Stimulated activated CD8-positive, alpha-beta memory T cell treated with anti-CD3 and anti-CD28 coated beads, Interleukin-15, amount 100 ng/mL, for 24 hours (primary cell): ENCODE measurements around the gene FILIP1L.
"Not testable (repeated sequence)": the region's sequence is repeated elsewhere in the genome, so short reads cannot be mapped to it uniquely, and the experiment has no call there.

Source experiments
- DNase-seq: peaks from one replicate; pipeline ENCODE4 v3.0.0-alpha.2; 2020; ENCODE audit warnings: low read depth

Gene FILIP1L

DNA sequence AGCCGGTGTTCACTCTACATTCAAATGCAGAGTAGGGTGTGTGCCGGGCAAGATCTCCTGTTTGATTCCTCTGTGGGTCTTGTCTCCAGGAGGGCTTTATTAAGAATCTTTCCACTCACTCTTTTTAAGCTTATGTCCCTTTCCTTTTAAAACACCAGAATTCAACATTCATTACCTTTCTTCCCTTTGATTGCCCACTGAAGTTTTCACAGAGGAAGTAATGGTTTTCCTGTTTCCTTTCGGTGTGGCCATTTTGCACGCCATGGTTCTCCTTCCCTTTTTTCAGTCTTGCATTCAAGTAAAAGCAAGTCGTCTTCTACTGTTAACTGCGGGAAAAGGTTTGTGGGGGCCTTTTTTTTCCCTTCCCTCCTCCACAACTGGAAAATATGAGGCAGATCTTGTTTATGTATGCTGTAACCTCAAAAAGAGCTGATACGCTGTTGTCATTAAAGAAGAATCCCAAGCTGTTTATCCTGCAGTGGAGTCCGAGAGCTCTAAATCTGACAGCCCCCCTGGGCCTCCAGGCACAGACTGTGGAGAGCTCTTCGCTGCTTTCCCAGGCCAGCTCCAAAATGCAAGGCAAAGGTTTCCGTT lies 40.5 kb downstream of the FILIP1L start:
- no peak for DNase-seq

DNA sequence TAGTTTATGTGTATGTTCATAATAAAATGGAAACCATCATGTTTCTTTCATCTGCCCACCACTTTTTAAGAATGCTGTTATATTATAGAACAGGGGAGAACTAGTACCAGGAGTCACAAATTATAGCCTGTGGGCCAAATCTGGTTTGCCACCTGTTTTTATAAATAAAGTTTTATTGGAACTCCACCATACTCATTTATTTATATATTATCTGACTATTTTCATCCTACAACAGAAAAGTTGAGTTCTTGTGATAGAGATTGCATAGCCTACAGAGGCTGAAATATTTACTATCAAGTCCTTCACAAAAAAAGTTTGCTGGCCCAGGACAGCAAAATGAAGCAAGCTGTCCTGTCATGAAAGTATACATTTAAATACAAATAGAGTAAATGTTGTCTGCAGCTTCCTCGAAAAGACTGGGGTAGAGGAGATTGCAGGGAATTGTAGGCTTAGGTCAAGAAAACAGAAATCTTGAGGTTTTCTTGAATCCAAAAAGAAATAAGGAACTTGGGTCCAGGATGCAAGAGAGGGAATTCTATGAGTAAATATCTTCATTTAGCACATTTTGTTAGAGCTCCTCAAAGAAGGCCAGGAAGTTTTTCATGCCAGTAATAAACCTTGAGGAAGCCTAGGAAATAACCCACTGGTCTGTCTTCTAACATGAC lies 41.1 kb downstream of the FILIP1L start:
- DNase-seq: no peak

DNA sequence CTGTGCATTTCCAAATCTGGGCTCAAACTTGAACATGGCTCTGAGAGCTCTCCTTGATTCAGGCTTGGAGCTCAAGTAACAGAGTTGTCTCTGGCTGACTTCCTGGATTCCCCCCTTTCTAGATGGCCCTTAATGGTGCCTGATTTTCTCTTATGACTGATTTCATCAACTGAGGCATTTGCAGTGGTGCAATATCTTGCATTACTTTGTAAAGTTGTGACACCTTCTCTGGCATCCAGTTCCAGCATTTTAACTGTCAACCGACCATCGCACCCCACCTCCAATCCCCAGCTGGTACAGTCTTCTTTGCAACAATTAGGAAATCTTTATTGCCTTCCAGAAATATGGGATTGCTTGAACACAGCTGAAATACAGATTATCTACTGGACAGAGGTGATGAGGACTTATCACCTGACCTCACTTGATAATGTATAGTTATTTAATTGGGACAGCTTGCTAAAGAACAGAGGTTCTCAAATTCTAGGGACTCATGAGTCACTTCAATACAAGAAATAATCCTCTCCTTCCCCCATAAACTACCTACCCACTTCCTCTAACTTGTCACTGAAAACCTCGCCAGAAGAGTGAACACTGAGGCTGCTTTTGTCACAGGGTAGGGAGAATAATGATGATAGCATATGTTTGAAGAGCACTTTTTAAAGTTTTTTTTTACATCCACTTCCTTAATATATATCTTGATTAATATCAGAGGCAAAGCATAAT lies 41.8 kb downstream of the FILIP1L start:
- DNase-seq: no peak

DNA sequence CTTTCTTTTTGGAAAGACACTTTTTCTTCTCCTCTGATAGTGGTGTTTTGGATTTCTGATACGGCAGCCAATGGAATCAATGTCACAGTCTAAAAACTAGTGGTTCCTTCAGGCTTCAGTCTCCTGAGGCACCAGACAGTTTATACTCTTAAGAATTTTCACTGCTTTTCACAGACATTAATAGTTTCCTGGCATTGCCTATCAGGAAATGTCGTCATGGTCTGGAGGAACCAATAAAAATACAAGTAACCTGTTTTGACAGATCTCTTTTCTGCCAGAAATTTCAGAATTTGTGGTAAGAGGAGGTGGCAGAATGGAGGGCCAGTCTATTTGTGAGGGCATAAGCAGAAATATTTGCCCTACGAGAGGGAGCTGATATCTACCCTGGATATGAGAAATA lies 44.8 kb downstream of the FILIP1L start:
- DNase-seq: no peak

DNA sequence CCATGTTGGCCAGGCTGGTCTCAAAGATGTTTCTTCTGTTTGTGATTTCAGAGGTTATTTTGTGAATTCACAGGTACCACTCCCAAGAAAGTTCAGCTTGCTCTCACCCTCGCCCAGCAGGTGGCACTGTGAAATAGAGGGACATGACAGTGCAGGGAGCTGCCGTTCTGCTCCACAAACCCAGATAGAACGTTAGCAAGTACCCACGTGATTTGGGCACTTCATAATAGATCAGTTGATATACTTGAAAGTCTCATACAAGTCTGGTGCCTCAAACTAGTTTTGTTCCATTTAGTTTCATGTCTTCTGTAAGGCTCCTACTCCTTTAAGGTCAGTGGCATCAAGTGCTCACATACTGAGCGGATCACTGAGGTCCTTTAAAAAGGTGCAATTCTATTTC lies 45.5 kb downstream of the FILIP1L start:
- DNase-seq: peak; percentile 49

DNA sequence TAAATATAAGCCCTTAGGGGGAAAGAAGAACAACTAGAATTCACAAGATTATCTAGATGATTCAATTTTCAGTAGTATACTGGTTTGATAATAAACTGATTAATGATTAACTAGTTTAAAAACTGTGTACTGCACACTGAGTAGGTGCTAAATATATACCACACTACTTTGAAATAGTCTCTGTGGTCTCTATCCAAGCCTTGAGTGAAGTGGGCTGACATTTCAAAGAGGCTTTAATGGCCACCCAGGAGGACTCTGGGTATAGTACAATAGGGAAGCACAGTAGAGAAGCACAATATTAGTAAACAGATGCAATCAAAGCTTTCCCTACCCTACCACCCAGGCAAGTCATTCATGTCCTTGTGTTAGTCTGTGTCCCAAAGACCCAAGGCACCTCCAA lies 46.7 kb downstream of the FILIP1L start:
- no peak for DNase-seq

DNA sequence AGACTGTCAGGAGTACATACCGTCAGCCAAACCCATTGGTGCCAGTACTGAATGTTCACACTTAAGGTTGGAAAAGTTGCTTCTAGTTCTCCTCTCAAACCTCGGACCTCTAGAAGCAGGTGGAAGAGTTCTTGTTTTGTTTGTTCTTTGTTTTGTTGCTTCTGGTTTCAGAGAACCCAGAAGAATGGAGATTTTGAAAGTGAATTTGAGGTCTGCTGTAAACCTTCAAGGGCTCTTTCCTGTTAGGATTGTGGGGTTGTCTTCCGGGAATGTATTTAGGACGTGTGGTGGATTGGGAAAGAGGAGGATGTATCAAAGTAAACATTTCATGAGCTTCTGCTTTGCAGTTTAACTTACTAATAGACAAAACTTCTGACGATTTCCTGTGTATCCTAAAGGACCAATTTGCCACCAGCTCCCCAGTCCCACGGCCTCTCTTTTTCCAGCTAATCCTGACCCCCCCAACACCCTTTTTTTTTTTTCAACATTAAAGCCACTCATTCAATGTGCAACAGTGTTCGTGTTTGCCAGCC lies 50.3 kb downstream of the FILIP1L start:
- no peak for DNase-seq

DNA sequence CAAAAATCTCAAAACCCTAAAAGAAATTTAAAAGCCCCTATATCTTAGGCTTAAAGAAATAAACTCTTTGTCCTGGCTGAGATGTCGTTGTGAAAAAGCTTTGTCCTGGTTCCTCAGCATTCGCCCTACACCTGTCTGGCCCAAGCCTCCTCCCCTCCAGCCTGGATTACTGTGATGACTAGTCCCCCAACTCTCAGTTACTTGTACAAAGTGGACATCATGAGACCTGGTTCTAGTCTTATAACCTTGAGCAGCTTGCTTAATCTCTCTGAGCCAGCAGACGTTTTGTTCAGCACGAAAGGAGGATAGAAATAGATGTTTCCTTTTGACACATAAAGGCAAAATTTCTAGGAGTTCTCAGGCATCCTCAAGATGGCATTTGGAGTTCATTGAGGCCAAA lies 51.6 kb downstream of the FILIP1L start:
- no peak for DNase-seq

DNA sequence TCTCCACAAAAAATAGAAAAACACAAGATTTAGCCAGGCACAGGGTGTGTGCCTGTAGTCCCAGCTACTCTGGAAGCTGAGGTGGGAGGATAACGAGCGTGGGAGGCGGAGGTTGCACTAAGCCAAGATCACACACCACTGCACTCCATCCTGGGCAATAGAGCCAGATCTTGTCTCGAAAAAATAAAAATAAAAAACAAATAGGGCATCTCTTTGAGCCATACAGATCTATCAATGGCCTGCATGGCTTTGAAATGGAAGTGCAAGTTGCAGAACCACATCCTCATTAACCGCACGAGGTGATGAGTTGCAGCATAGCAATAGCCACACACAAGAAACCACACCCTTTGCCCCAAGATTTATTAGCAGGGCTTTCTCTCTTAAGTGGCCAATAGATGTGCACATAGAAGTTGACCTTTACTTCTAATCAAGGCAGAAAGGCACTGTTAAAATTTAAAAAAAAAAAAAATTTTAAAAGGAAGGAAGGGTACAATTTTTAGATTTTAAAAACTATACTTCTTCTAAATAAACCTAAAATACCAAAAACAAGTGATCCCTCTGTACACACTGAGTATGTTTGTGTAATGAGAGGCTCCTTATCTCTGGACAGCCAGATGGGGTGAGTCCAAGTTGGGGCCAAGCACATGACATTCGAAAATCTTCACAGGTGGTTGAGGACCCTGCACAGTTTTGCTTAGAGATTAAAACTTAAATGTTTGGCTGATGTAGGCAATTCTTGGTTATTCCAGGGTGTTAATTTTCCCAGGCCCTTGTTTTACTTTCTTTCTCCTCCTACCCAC lies 53.4 kb downstream of the FILIP1L start:
- no peak for DNase-seq

DNA sequence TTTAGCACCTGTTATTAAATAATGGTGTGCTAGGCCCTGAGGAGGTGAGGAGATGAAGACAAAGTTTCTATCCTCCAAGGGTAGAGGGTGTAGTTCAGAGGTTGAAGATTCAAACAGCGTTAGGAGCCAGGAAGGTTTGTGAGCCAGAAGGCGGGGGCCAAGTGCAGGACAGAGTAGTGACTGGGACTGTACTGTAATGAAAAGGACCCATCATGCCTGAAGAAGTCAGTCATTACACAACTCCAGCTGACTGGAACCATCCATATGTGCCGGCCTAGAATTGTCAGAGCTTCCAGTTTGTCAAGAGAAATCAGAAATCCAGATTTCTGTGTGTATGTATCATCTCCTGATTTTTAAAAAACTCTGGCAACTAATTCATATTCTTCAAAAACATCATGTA lies 54.8 kb downstream of the FILIP1L start:
- no peak for DNase-seq

DNA sequence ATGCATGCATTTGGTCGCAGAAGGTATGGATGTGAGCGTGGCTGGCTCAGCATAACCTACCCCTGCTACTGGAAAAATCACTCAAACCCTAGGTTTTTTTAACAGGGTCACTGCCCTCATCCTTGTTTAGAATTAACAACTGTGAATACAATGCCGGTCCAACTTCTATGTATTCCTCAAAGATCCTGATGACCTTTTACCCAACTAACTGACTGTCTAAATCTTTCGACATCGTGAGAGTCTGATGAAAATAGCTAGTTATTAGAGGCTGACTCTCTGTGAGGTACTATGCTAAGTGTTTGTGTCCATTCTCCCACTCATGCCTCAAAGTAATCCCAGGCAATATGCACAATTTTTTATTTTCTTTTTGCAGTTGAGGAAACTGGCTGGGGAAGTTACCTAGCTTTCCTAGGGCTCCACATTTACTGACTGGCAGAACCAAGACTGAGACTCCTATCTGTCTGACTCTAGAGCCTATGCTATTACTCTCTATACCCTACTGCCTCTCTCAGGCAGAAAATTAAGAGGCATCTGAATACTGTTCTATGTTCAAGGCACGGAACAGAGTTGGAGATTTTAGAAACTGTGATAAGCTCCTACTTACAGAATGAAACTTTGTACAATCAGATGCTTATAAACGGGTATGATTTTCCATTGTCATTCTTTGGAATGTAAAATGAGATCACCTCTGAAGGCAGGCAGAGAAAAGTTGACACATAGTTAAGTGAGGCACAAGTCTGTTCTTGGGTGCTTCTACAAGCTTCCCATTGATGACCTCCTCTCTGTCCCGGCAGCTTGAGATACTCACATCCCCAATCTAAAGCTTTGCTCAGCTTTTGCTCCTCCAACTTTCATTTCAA lies 56.4 kb downstream of the FILIP1L start:
- DNase-seq: no peak

DNA sequence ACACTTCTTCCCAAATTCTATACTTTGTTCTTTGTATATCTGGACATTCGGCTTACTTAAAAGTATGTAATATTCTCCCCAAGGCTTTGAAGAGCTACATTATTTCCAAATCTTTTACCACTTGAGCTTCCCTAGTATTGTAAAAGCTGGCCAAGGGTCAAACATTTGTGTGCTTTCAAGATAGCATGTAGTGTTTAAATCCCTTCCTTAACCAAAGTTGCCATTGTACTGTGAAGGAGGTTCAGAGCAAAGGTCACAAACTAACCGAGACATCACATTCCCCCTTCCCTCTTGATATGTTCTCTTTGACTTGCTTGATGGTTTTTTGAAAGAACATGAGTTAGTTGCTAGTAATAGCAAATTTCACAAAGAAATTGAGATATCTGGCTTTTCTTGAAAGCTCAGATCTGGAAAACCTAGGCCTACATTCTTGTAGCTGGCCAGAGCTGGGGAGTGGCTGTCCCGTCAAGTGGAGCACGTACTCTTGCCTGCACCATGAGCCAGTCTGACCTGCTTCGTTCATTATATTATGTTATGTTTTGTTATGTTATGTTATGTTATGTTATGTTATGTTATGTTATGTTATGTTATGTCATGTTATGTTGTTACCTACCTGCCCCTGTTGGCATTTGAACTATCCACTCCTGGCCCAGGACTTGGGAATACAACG lies 60.2 kb downstream of the FILIP1L start:
- DNase-seq: no peak

DNA sequence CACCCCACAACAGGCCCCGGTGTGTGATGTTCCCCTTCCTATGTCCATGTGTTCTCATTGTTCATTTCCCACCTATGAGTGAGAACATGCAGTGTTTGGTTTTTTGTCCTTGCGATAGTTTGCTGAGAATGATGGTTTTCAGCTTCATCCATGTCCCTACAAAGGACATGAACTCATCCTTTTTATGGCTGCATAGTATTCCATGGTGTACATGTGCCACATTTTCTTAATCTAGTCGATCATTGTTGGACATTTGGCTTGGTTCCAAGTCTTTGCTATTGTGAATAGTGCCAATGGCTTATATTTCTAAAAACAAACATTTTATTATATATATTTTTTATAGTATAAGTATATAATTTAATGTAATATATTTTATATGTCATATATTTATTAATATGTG lies 62.8 kb downstream of the FILIP1L start:
- not testable (repeated sequence) for DNase-seq

DNA sequence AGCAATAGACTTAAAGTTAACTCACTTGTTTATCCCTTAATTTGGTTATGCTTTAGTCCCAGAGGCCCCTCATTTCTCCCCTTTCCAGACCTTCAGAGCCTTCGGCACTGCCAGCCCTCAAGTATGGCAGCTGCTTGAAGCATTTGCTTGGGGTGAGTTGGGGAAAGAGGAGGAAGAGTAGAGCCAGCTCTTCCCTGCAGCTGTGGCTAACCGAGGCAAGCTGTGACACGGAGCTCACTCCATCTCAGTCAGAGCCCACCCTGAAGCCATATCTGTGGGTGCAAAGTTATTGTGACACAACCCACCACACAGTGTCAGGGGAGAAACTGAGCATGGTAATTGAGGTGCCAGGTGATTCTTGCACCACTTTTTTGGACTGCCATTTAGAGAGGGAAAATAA lies 66.1 kb downstream of the FILIP1L start:
- no peak for DNase-seq

DNA sequence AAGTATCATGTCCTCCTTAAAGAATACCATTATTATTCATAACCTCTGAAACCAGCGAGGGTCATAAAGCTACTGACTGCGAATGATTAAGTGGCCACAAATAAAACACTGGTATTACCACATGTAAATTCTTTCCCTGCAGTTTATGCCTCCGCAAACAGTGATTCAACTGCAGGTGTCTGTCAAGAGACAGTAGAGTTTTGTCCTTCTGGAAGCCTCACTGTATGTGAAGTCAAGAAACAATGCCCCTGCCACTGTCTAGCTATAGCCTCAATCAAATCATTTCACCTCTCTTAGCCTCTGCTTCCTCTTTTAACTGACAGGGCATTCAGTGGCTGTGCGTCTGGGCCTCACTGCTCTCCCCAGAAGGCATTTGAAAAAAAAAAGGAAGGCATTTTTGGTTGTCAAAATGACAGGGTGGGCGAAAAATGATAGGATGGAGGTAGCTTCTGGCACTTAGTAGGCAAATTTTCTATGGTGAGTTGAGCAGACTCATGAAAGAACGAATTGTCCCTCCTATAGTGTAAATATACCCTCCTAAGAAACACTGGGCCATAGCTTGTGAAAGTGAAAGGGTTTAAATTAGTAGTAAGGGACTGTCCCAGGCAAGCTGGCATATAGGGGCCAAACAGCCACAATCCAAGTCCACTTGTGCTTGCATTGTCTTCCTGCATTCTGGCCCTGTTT lies 66.7 kb downstream of the FILIP1L start:
- no peak for DNase-seq

DNA sequence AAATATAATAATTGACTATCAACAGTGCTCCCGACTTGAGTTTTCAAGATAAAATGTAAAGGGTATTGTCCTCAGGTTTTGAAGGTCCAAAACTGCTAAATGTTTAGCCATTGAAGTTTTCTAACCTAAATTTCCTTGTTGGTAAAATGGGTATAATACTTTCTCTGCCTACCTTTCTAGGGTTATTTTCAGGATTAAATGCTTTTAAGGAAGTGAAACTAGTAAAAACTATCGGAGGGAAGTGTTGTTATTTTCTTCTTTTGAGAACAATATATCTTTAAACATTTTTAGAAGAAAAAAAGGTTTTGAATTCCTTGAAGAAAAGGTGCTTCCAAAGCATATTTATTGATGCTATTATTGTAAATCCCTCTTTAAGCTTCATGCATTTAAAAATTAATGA lies 67.3 kb downstream of the FILIP1L start:
- DNase-seq: no peak

DNA sequence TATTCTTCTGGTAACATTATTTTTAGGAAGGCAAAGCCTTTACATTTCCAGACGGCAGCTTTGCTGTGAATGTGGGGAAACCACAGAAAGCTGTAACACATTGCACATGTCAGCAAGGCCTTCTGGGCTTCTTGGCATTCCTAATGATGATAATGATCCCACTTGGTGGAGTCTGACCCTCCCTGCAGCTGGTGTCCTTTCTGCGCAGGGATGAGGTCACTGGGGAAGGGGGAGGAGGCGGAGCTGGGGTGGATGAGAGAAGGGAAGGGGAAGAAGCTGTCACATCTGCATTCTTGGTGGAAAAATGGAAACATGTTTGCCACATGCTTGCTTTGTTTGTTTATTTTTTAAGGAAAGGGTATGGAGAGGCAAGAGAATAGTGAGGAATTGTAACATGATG lies 68.6 kb downstream of the FILIP1L start:
- DNase-seq: no peak

DNA sequence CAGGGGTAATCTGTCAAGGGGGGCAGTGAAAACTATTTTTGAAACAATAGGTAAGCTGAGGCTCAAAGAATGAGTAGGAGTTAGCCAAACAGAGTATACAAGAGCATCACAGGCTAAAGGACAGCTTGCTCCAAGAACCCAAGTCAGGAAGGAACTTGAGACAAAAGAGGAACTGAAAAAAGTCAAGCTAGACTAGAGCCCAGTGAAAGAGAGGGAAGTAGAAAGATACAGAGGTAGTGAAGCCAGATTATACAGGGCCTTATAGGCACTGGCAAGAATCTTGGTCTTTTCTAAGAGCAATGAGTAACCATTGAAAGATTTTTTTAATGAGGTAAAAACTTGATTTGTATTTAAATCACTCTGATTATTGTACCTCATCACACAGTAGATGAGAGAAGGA lies 69.9 kb downstream of the FILIP1L start:
- DNase-seq: no peak

DNA sequence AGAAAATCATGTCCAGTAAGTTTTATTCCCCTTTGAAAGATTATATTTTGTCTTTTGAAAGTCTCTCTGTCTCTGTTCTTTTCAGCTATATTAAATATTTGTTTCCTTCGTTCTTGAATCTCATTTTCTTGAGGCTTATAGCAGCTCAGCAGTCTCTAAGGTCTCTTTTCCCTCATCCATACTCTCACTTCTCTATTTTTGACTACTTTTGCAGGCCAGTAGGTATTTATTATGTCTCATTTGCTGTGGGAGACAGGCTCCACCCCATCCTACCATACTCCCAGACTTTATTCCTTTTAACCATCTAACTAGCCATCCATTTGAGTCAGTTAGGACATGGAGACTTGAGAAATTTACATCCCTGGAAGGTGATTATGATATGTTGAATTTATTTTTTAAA lies 71.0 kb downstream of the FILIP1L start:
- DNase-seq: no peak
